NCI-H1048 (cell line): ENCODE measurements around the gene RRN3.
"Not testable (repeated sequence)": the region's sequence is repeated elsewhere in the genome, so short reads cannot be mapped to it uniquely, and the experiment has no call there.

ENCODE experiments used
- DNase-seq: peaks from one replicate; lab custom pipeline; 2025; lab: John Stamatoyannopoulos, UW

Gene RRN3

DNA sequence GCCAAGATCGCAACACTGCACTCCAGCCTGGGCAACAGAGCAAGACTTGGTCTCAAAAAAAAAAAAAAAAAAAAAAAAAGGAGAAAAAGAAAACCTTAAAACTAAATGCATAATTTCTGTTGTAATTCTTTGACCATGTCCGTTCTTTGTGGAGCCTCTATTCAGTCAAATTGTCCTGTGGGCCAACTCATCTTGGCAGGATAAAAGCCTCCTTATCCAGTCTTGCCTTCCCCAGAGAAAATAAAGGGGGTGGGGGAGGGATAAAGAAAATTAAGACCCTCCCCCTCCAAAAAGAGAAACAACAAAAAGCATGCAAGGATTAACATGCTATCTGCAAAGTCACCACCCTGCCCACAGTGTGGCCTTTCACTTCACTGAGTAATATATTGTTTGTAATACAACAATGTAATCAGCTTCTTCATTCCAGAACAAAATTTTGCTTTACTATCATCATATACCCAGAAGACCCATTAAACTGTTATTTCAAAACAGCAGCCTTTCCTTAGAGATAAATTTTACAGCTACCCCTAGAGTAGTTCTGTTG is 5.4 kb upstream of the RRN3 start:
- not testable (repeated sequence) for DNase-seq

DNA sequence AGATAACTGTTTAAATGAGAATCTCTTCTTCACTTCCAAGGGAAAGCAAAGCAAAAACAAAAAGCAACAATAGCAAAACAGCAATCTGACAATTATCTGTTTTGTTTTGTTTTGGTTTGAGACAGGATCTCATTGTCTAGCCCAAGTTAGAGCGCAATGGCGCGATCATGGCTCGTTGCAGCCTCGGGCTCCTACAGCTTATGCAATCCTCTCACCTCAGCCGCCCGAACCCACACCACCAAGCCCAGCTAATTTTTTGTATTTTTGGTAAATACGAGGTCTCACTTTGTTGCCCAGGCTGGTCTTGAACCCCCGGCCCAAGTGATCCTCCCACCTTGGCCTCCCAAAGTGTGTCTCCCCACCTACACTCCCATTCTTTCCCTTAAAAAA is 2.5 kb upstream of the RRN3 start:
- not testable (repeated sequence) for DNase-seq

DNA sequence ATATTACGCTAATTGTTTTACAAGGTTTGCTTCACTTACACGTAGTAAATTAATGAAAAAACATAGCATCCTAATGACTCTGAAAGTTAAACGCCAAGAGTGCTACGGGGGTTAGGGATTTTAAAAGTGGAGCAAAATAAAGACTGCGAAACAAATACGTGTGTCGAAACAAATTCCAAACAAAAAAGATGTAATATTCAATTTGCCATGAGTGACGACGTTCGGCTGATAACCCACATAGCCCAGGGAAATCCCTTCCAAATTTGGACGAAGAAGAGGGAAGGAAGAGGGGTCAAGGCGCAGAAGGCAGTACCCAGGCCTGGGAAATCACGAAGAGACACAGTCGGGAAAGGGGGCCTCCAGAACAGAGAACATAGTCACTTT is 509 bp downstream of the RRN3 start:
- not testable (repeated sequence) for DNase-seq

DNA sequence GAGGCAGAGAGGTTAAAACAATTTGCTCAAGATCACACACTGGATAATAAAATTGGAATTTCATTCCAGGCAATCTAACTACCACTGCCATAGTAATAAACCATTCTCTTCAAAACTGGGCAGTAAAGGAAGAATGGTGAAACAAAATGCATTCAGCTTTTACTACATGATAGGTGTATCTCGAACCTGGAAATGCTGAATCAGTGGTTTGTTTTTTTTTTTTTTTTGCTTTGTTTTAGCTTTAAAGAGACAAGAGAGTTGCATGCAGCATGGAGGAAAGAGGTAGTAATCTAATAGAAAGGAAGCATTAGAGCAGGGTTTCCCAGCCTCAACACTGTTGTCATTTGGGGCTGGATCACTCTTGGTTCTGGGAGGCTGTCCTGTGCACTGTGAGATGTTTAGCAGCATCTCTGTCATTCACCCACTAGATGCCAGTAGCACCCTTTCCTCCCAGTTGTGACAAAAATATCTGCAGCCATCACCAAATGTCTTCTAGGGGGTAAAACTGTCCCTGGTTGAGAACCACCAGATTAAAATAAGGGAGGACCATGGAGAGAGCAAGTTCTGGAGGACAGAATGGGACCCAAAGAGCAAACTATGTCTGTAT is 3.3 kb downstream of the RRN3 start:
- not testable (repeated sequence) for DNase-seq

DNA sequence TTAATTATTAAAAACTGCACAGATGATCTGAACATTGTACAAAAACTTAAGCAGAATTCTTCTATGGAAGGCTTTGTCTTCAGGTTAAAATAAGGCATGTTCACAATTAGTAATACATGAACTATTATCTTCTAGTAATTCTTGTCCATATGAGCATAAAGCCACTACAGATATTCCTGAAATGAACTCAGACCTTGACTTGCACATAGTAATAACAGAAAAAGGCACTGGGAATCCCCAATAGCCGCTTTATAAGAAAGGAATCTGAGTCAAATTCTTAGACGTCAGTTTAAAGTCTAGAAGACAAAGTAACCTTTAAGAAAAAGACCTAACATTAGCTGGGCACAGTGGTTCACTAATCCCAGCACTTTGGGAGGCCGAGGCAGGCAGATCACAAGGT is 11.3 kb downstream of the RRN3 start:
- DNase-seq: not testable (repeated sequence)

DNA sequence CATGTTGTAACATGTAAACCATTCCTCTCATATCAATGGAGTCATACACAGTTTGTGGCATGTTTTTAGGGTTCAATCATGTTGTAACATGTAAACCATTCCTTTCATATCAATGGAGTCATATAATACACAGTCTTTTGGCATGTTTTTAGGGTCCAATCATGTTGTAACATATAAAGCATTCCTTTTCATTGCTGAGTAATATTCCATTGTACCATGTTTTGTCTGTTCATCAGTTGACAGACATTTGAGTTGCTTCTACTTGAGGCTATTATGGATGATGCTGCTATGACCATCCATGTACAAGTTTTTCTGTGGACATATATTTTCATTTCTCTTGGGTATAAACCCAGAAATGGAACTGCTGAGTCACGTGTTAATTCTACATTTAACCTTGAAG is 13.2 kb downstream of the RRN3 start:
- not testable (repeated sequence) for DNase-seq

DNA sequence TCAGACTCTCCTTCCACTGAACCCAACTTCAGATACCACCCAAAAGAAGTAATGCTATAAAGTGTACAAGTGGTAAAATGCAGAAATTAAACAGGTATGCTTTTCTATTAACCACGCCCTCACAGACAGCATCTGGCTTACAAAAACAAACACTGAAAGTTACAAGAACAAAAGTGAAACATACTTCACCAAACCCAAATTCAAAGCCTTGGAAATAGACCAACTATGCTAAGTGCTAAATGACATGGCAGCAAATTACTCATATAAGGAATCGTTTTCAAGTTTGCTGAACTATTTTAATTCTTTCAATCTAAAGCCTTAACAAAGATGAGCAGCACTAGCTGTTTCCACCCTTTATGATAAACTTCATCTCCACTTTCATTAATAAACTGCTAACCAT is 17.9 kb downstream of the RRN3 start:
- not testable (repeated sequence) for DNase-seq

DNA sequence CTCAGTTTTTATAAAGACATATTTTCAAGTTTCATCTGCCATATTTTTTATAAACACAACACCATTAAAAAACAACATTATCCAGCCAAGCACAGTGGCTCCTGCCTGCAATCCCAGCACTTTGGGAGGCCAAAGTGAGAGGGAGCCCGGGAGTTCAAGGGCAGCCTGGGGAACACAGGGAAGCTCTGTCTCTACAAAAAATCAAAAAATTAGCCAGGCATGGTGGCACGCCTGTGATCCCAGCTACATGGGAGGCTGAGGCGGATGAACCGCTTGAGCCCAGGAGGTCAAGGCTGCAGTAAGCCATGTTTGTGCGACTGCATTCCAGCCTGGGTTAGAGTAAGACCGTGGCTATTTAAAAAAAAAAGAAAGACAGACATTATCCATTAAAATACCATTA is 21.0 kb downstream of the RRN3 start:
- DNase-seq: no peak

DNA sequence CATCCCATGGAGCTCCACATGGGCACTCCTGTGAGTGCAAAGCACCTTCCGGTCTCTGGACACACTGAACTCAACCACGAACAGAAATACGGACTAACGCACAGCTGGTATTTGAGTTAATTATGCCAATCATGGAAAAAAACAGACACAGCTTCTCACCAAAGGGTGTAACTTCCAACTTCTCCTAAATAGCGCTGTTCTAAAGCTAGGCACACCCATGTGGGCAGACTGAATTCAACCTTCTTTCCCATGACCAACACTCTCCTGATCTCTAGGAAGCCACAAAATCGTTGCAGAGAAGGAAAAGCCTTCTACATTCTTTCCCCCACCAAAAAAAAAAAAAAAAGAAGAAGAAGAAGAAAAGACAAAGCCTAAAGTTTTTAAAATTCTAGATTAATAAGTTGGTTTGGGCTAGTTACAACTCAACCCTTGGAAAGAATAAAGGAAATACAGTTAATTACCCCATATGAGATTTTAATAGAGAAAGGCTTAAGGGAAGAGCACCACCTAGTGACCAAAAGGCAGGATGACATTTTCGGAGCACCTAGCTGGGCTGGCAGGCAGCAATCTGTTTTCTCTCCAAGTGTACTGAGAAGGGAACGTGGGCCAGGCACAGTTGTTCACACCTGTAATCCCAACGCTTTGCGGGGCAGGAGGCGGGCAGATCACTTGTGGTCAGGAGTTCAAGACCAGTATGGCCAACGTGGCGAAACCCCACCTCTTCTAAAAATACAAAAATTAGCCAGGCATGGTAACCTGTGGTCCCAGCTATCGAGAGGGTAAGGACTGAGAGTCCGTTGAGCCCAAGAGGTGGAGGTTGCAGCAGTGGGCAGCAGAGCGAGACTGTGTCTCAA is 21.9 kb downstream of the RRN3 start:
- DNase-seq: not testable (repeated sequence)

DNA sequence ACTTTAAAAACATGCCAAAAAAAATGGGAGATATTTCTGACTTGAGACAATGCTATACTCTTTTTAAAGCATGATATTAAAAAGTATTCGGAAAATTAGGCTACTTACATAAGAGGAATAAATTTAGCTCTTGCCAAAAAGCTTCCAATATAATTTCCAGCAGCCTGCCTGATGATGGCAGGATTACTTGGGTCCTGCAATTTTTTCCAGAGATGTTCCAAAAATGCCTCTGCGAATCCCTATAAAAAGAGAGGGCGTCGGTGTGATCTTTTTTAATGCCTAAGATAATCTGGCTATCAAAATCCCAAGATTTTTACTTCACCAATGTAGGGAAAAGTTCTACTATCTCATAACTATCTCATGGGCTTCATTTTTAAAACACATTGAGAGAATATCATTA is 23.1 kb downstream of the RRN3 start:
- DNase-seq: not testable (repeated sequence)

DNA sequence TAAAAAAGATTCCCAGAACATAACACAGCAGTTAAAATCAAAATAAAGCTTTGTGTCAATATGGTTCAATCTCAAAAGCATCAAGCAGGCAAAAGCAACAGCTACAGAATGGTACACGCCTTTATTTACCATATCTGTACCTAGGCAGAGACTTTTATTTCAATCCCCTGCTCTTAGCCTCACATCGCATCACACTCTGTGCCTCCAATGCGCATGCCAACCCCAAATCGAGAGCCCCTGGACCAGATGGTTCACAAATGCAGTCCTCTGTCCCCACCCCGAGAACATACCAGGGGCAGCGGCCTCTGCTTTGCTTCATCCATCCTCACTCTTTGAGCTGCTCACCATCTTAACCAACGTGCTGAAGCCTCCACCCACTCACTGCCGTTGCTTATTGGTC is 27.4 kb downstream of the RRN3 start:
- not testable (repeated sequence) for DNase-seq

DNA sequence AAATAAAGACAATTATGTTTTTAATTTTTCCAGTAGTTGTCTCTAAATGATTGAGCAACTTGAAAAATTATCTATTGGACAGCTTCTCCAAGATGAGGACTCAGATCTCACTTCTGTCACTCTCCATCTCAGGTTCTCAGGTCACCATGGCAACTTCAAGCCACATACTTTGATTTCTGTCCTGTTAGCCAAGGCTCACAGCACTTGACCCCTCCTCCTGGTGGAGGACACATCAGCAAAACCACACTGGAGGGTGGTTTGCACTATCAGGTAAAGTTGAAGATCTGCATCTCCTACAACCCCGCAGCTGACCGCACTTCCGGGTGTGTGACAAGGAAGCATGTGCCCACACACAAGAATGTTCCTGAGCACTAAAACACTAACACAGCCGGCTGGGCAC is 28.1 kb downstream of the RRN3 start:
- not testable (repeated sequence) for DNase-seq

DNA sequence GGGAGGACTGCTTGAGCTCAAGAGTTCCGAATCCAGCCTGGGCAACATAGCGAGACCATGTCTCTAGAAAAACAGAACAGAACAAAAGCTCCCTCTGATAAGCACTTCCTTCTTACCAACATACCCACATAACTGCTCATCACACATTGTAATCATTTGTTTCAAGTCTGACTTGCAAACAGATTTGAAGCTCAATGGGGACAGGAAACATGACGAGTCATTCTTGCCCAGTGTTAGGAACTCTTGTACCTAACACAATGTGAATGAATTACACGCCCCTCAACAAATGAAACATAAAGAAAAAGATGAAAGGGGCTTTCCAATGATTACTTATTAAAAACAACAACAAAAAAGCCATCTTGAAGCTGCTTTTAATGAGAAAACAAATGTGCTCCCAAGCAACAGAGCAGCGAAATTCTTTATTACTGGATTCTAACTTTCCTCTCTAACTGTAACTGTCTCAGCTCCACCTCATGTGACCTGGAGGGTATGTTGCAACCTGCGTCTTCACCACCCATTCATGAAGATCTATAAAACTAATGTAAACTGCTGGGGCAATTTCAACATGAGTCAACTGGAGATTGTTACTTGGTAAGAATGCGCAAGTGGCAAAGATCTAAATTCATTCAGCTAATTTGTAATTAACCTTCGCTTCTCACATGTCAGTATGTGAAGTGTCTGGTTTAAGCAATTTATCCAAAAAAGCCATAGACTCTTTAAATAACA is 31.8 kb downstream of the RRN3 start:
- not testable (repeated sequence) for DNase-seq

DNA sequence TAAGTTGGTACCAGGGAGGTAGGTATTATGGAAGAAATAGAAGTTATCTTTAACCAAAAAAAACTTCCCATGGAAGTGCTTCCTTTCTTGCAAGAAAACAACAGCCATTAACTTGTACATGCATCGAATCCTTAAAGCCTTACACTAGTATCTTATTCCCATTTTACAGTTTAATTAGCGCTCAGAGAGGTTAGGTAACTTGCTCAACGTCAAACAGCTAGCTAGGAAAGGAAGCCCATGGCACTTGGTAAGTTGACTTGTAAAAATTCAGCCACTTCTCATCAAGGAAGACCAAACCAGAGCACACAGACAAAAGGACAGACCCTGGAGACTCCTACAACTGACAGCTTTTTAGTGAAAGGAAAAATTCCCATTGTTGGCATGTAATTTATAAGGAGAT is 34.7 kb downstream of the RRN3 start:
- DNase-seq: no peak

DNA sequence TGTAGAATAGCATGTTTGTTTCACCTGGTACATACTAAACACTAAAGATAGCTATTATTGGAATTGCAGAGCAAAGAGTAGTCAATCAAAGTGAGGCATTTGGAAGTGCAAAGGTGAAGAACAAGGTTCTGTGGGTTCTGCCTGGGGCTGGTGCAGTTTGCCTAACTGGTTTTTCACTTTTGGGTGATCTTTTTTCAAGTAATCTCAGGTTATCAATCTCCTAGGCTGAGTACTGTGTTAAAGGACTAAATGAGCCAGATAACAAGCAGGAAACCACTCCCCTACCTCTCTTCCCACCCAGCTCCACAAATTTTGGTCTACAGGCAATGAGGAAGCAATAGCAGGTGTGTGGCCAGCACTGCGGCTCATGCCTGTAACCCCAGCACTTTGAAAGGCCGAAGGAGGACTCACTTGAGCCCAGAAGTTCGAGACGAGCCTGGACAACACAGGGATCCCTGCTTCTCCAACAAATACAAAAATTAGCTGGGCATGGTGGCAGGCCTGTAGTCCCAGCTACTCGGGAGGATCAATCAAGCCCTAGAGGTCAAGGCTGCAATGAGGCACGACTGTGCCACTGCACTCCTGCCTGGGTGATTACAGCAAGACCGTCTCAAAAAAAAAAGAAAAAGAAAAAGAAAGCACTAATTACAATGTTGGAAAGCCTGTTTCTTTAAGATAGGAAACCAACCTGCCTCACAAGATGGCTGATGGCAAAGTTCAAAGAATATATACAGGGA is 36.2 kb downstream of the RRN3 start:
- no peak for DNase-seq

DNA sequence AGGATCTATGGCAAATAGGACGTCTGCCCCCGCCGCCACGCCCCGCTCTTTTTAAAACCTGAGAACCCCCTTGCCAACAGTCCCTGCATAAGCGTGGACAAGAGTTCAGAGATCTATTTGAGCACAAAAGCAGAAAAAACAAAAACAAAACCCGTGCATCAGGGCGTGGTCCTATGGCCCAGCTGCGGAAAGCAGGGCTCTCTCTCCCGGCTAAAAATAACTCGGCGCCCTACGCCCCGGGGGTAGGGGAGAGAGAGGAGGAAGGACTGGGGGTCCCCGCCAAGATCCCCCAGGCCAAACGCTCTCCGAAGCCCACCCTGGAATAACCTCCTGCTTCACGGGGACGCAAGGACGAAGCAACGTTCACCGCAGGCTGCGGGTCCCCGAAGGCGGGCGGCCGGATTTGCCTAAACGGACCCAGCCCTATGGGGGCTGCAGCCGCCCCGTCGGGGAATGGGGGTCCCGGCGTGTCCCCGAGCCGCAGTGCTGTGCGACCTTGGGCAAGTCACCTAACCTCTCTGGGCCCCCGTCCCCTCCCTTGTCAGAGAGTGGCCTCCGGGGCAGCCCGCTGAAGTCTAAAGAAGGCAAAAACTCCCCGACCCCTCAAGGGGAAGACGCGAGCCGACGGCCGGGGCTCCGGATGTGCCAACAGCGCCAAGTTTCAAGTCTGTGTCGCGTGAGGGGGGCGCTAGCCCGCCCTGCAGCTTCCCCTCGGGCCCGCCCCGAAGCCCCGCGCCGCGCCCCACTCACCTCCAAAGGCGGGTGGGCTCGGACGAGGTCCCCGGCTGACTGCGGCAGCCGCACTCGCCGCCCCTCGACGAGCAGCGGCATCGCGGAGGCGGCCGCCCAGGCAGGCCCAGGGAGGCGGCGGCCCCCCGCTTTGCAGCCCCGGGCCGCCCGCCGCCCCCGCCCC is 38.7 kb downstream of the RRN3 start:
- DNase-seq: no peak

DNA sequence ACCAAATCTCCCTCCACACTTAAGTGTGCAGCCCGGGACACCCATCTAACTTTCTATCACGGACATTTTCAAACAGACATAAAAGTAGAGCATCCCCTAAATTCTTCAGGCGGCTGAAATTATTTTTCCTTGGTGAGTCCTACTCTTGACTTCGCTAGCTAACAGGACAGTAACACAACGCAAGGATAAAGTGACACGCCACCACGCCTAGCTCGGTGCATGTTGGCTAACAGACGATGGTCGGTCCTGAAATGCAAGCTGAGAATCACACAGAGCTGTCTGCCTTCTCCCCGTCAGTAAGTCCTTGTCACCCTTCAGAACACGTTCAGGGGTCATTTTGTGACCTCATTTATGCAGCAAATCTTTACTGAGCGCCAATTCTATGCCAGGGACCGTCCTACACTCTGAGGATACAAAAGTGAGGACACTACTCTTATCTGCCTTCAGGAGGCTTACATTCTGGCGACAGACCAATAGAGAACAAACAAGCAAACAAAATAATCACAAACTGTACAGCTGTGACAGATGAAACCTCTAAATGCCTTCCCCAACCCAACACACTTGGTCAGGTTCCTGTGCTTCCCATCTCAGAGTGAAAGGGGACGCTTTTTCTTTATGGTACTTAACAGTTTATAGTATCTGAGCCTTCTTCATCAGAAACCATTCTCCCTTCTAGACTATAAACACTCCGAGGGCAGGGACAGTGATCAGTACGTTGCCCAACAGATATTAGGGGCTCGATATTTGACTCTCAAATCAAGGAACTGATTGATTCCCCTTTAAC is 39.5 kb downstream of the RRN3 start:
- DNase-seq: no peak

DNA sequence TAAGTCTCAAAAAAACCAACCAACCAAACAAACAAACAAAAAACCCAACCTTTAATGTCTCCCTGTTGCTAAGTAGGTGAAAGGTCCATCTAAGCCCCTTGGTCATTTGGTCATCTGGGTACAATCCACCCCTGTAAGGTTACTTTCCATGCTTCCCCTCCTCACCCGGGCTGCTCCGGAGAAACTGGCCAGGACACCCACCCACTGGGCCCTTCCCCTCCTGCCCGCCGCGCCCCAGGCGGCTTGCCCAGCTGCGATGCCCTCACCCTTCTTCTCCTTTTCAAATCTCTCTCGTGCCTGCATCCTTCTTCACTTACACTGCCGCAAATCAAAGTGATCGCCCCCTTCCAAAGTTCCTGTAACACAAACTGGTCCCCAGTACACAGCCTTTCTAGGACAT is 40.2 kb downstream of the RRN3 start:
- DNase-seq: no peak

DNA sequence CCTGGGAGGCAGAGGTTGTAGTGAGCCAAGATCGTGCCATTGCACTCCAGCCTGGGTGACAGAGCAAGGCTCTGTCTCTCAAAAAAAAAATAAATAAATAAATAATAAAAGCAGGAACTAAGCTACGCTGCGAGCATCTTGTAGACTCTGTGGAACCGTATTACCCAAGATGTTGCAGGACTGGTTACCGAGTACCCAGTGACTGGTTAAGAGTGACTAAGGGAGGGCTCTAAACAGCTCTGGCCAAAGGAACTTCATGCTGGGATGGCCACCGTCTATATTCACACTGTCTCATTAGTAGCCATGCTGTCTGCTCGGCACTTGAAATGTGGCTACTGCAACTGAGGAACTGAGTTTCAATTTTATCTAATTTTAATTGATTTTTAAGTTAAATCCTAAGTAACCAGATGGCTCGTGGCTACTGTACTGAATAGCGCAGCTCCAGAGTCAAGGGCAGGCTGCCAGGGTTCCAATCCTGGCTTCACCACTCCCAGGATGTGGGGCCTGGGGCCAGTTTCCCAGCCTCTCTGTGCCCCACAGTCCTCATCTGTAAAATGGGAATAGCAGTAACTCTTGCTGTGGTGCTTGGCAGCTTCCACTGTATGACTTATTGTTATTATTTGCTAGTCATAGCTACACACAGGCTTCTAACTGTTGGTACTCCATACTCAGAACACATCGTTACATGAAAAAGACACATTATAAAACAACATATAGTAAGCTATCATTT is 41.2 kb downstream of the RRN3 start:
- no peak for DNase-seq
